Amniotic epithelial cell (primary cell): ENCODE measurements around the gene PDZK1IP1.

ENCODE experiments used
- DNase-seq: peaks from one replicate; pipeline ENCODE4 v3.0.0-alpha.2; 2010; ENCODE audit warnings: low read depth

Gene PDZK1IP1

GRCh38 chr1:47137198-47137597 lies 52.6 kb downstream of the PDZK1IP1 start, which contains the start of gene CYP4A22:
CYP4A22 (plus strand) TSS chr1:47137441; CDS start chr1:47137486, 45 bp downstream.
- no peak for DNase-seq
